ENCODE measurements around the gene XAF1. TPM values are rescaled to one million over a fixed set of nuclear protein-coding genes. Genes with fewer than 3 reads are reported as not detected.

Gene XAF1
- polyA plus RNA-seq, 2 of the 4 experiments (the other 2 are of a cell fraction) = not detected

- TF ChIP-seq MAFK (IDR thresholded peaks at IDR 0.05; ENCODE audit: partially characterized antibody) = no peak
- TF ChIP-seq HEYL (CRISPR knock-in tag; IDR thresholded peaks at IDR 0.05) = no peak
- no peak for TF ChIP-seq CHD2 (IDR thresholded peaks at IDR 0.05; ENCODE audit: low read length, partially characterized antibody)
These were observed 3.6 kb upstream of the XAF1 start (continued) for GRCh38 chr17:6752068-6752909.

- DNase-seq (ENCODE audit: low read depth in 1 of 2, low spot score in 1 of 2) (no peak), FAIRE-seq (no peak), ATAC-seq (no peak)
- H3K4me2 ChIP-seq = no peak overlapping the region
- ChIA-PET POLR2A (no interaction called here), CTCF (interaction anchor here (0.7 kb wide), 1 partner anchor 1237 kb away, joined by 5 read pairs; no protein-coding TSS in a partner anchor)
- peaks cover 6% of the 10 kb centered on the region; the same call in 1 of the 3 replicates for H3K4me1 ChIP-seq
- H3K9me3 ChIP-seq = no peaks in the 10 kb centered on the region
- no peak overlapping the region for H3K4me3 ChIP-seq
- WGBS (ENCODE audit: missing lambda C conversion rate) = 69% methylated on average over 9 of the region's 9 CpGs
- TF ChIP-seq ESRRA (IDR thresholded peaks at IDR 0.05; ENCODE audit: borderline replicate concordance, low read length) (no peak), NPAS2 (CRISPR knock-in tag; IDR thresholded peaks at IDR 0.05; ENCODE audit: borderline replicate concordance) (no peak), ZFP36 (IDR thresholded peaks at IDR 0.05; ENCODE audit: borderline replicate concordance, partially characterized antibody) (no peak), RFX5 (IDR thresholded peaks at IDR 0.05) (no peak), CHD2 (IDR thresholded peaks at IDR 0.05; ENCODE audit: low read length, partially characterized antibody) (no peak), JUNB (IDR thresholded peaks at IDR 0.05) (no peak), FOSL2 (IDR thresholded peaks at IDR 0.05) (no peak), FOSL2 (CRISPR knock-in tag; IDR thresholded peaks at IDR 0.05) (no peak), BHLHE40 (IDR thresholded peaks at IDR 0.05; ENCODE audit: low read depth, low read length) (no peak), KDM1A (IDR thresholded peaks at IDR 0.05; ENCODE audit: low read depth) (no peak), USF2 (IDR thresholded peaks at IDR 0.05) (no peak), MAX (IDR thresholded peaks at IDR 0.05) (no peak), EHMT2 (IDR thresholded peaks at IDR 0.05; ENCODE audit: low read depth) (no peak), ZNF302 (CRISPR knock-in tag; IDR thresholded peaks at IDR 0.05) (no peak), MAZ (IDR thresholded peaks at IDR 0.05; ENCODE audit: borderline replicate concordance, low read depth, low read length) (no peak), TFCP2L1 (CRISPR knock-in tag; IDR thresholded peaks at IDR 0.05) (no peak), EHF (CRISPR knock-in tag; IDR thresholded peaks at IDR 0.05) (no peak)
- H3K27ac ChIP-seq = 0 out of 6 replicates have a peak overlapping the region, but pooled peaks of 1 of the 2 experiments have one; percentile 35
These were observed 2.8 kb upstream of the XAF1 start for GRCh38 chr17:6753006-6753445.

DNA sequence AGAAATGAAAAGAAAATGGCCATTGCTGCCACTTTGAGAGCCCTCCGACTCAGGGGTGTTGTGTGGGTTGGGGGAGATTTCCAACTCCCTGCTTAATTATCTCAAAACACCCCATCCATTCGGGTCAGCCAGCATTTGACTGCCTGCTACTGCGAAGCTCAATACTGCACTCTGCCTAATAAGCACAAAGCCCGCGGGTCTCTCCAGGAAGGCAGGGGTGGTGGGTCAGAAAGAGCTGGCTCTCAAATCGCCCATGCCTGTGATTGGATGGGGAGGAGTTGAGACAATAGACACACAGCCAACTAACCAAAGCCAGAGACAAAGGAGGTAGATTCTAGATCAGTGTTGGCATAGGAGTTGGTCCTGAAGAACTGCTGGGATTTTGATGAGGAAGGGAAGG is 2.3 kb upstream of the XAF1 start:
- H3K9me3 ChIP-seq = no peaks in the 10 kb centered on the region
- H3K4me3 ChIP-seq = no peak overlapping the region
- 64% methylated on average over 6 of the region's 6 CpGs for WGBS (ENCODE audit: missing lambda C conversion rate)
- no peak overlapping the region for H3K4me2 ChIP-seq
- H3K4me1 ChIP-seq = peaks cover 6% of the 10 kb centered on the region; the same call in 1 of the 3 replicates
- FAIRE-seq (no peak), DNase-seq (ENCODE audit: low read depth in 1 of 2, low spot score in 1 of 2) (no peak), ATAC-seq (no peak)
- CTCF ChIA-PET = interaction anchor here (1.2 kb wide), 1 partner anchor 59 kb away, joined by 3 read pairs; no protein-coding TSS in a partner anchor
- no peak overlapping the region for H3K27ac ChIP-seq
- no peak for TF ChIP-seq NFE2L2 (conservative IDR thresholded peaks at IDR 0.05; ENCODE audit: low read length)
- TF ChIP-seq MYC (IDR thresholded peaks at IDR 0.05; ENCODE audit: borderline replicate concordance, low read length) = no peak
- TF ChIP-seq SREBF2 (IDR thresholded peaks at IDR 0.05) = no peak
- TF ChIP-seq EHMT2 (IDR thresholded peaks at IDR 0.05; ENCODE audit: low read depth) = no peak
- no peak for TF ChIP-seq JUNB (IDR thresholded peaks at IDR 0.05)
- TF ChIP-seq ZC3H11A (IDR thresholded peaks at IDR 0.05) = no peak
- TF ChIP-seq BHLHE40 (IDR thresholded peaks at IDR 0.05; ENCODE audit: low read depth, low read length) = no peak
- no peak for TF ChIP-seq HOXB13 (CRISPR knock-in tag; IDR thresholded peaks at IDR 0.05; ENCODE audit: low read depth)
- no peak for TF ChIP-seq FOSB (CRISPR knock-in tag; IDR thresholded peaks at IDR 0.05)
- no peak for TF ChIP-seq TFCP2L1 (CRISPR knock-in tag; IDR thresholded peaks at IDR 0.05)
- no peak for TF ChIP-seq MAX (IDR thresholded peaks at IDR 0.05)
- TF ChIP-seq FOXS1 (CRISPR knock-in tag; IDR thresholded peaks at IDR 0.05) = no peak
- TF ChIP-seq CHD2 (IDR thresholded peaks at IDR 0.05; ENCODE audit: low read length, partially characterized antibody) = no peak
- TF ChIP-seq ZNF302 (CRISPR knock-in tag; IDR thresholded peaks at IDR 0.05) = no peak
- POLR2A ChIA-PET = no interaction called here

All from A549 (cell line).